Spleen (tissue), 7 donors: ENCODE measurements around the gene TDRD12.

ENCODE experiments used
- CTCF ChIP-seq, 11 experiments: fragments of 200-600 bp in 7 of 11; fragments of 450-650 bp in 4 of 11; sonication (generic) in 4 of 11; IDR thresholded peaks in 8 of 11; conservative IDR thresholded peaks in 3 of 11; 1 replicate in 7 of 11; 2 replicates in 4 of 11; pipeline versions ENCODE4 v1.4.0 to v1.8.0; 2016 to 2021; ENCODE audit warnings: antibody characterized with exemption in 11 of 11, inconsistent platforms in 4 of 11, mild to moderate bottlenecking in 1 of 11
- POLR2A ChIP-seq, 3 donors: fragments of 450-650 bp; IDR thresholded peaks; one replicate each; pipeline ENCODE4 v1.5.1; 2017; ENCODE audit warnings: antibody characterized with exemption in 3 of 3, mild to moderate bottlenecking in 1 of 3
- donor health status: DM: no; HTN: no; CAD: no; lungs with moderate emphysema.
- donor health status: DM: no; HTN: no; CAD: no.
- donor health status: DM: no; HTN: no; CAD: no.

- TF ChIP-seq CTCF (IDR thresholded peaks at IDR 0.05 in 8 of 11, conservative IDR thresholded peaks at IDR 0.05 in 3 of 11) (no peak), POLR2A (IDR thresholded peaks at IDR 0.05) (no peak)
Measured at GRCh38 chr19:32808236-32808635, 88.7 kb downstream of the TDRD12 start.
